Epidermal melanocyte (primary cell): ENCODE results near the gene GRID2.
"Not testable (repeated sequence)": the region's sequence is repeated elsewhere in the genome, so short reads cannot be mapped to it uniquely, and the experiment has no call there.

Experiments used
- DNase-seq: peaks from one replicate; pipeline ENCODE4 v3.0.0; 2011; ENCODE audit warnings: low spot score; ENCODE audit not compliant: insufficient read length

Gene GRID2

GRCh38 chr4:92303621-92304027 is at the start of gene GRID2:
Gene GRID2, plus strand, starts transcription at chr4:92303966.
- DNase-seq: no peak

- no peak for DNase-seq
These were observed 49.6 kb upstream of the GRID2 start for GRCh38 chr4:92253986-92254671.

GRCh38 chr4:92254767-92255442 is 48.9 kb upstream of the GRID2 start:
- DNase-seq: no peak

GRCh38 chr4:92255920-92256244 is 47.9 kb upstream of the GRID2 start:
- no peak for DNase-seq

- DNase-seq: no peak
These were observed 45.6 kb upstream of the GRID2 start for GRCh38 chr4:92257931-92258857.

GRCh38 chr4:92261256-92261655 is 42.5 kb upstream of the GRID2 start:
- no peak for DNase-seq

GRCh38 chr4:92262371-92262770 is 41.4 kb upstream of the GRID2 start:
- no peak for DNase-seq

GRCh38 chr4:92263010-92263409 is 40.8 kb upstream of the GRID2 start:
- no peak for DNase-seq

GRCh38 chr4:92263575-92263974 is 40.2 kb upstream of the GRID2 start:
- no peak for DNase-seq

- DNase-seq: no peak
These were observed 39.6 kb upstream of the GRID2 start for GRCh38 chr4:92264163-92264562.

- DNase-seq: no peak
These were observed 38.7 kb upstream of the GRID2 start for GRCh38 chr4:92265021-92265420.

GRCh38 chr4:92265798-92266197 is 38.0 kb upstream of the GRID2 start:
- DNase-seq: no peak

GRCh38 chr4:92266521-92266920 is 37.2 kb upstream of the GRID2 start:
- no peak for DNase-seq

- DNase-seq: no peak
These were observed 35.1 kb upstream of the GRID2 start for GRCh38 chr4:92268642-92269041.

GRCh38 chr4:92270908-92271307 is 32.9 kb upstream of the GRID2 start:
- no peak for DNase-seq

- not testable (repeated sequence) for DNase-seq
These were observed 32.2 kb upstream of the GRID2 start for GRCh38 chr4:92271551-92271950.

GRCh38 chr4:92277057-92277881 is 26.5 kb upstream of the GRID2 start:
- not testable (repeated sequence) for DNase-seq

GRCh38 chr4:92279296-92279695 is 24.5 kb upstream of the GRID2 start:
- DNase-seq: no peak

- no peak for DNase-seq
These were observed 4.6 kb upstream of the GRID2 start for GRCh38 chr4:92299152-92299551.

GRCh38 chr4:92304121-92304520 is 355 bp downstream of the GRID2 start:
- DNase-seq: no peak

- no peak for DNase-seq
These were observed 840 bp downstream of the GRID2 start for GRCh38 chr4:92304606-92305005.
